Right lobe of liver (tissue), 6 donors: ENCODE measurements around the gene SLC17A5. TPM values are rescaled to one million over a fixed set of nuclear protein-coding genes. Genes with fewer than 3 reads are reported as not detected.
"Not testable (repeated sequence)": the region's sequence is repeated elsewhere in the genome, so short reads cannot be mapped to it uniquely, and the experiment has no call there.

Experiments used
- ATAC-seq, 4 donors: fragments of 200-7000 bp; cut with Tn5 transposase; one replicate each; pipeline ENCODE4 v1.9.1; 2020; ENCODE audit warnings: mild to moderate bottlenecking in 4 of 4, moderate library complexity in 4 of 4
- DNase-seq, 3 donors: peaks; one replicate each; pipeline ENCODE4 v3.0.0-alpha.2; 2020
- H3K27ac ChIP-seq, 3 donors: fragments of 200-600 bp; one replicate each; pipeline ENCODE4 v1.8.0; 2022
- H3K27me3 ChIP-seq, 2 donors: fragments of 200-600 bp; one replicate each; pipeline ENCODE4 v1.8.0; 2022
- H3K36me3 ChIP-seq, 4 donors: fragments of 200-600 bp; sonication (generic) in 1 of 4; one replicate each; pipeline versions ENCODE4 v1.5.1 to v1.8.0; 2017 to 2022; ENCODE audit warnings: control low read depth in 1 of 4
- H3K4me1 ChIP-seq, 4 donors: fragments of 200-600 bp; sonication (generic) in 1 of 4; one replicate each; pipeline versions ENCODE4 v1.5.1 to v1.8.0; 2017 to 2022; ENCODE audit warnings: control low read depth in 1 of 4
- H3K4me3 ChIP-seq, 3 donors: fragments of 200-600 bp; one replicate each; pipeline ENCODE4 v1.8.0; 2022
- H3K9me3 ChIP-seq, 4 donors: fragments of 200-600 bp; sonication (generic) in 1 of 4; one replicate each; pipeline versions ENCODE4 v1.5.1 to v1.8.0; 2017 to 2022; ENCODE audit warnings: control low read depth in 1 of 4
- CTCF ChIP-seq, 4 donors: fragments of 200-600 bp in 3 of 4; fragments of 450-650 bp in 1 of 4; IDR thresholded peaks; one replicate each; pipeline versions ENCODE4 v1.5.1 to v1.8.0; 2016 to 2022; ENCODE audit warnings: antibody characterized with exemption in 4 of 4, mild to moderate bottlenecking in 2 of 4
- POLR2A ChIP-seq: fragments of 450-650 bp; IDR thresholded peaks from one replicate; pipeline ENCODE4 v1.6.1; 2017; ENCODE audit warnings: antibody characterized with exemption, mild to moderate bottlenecking
- WGBS: methylation state at CpG from one replicate; pipeline ENCODE4 v1.1.6; 2018; ENCODE audit warnings: low coverage, low lambda C conversion rate; ENCODE audit not compliant: insufficient coverage; ENCODE audit errors: missing lambda C conversion rate; 5-methylcytosine and 5-hydroxymethylcytosine counted together
- intact Hi-C, 2 donors: fragments of 100-400 bp; cut with DNase I; formaldehyde crosslinking; loops; one replicate each; pipeline versions ENCODE4 v1.11.2 to v1.14.1; 2022
- total RNA-seq, 6 experiments: library from RNA; depleted of rRNA in 2 of 6; stranded (reverse); fragments of >200 nt in 2 of 6; fragmentation: NEBNext Ultra II Directional in 3 of 6; extraction: Animal tissue kit (Norgen Biotek cat#: 25700) in 3 of 6; gene quantifications; one replicate each; pipeline versions ENCODE4 v1.1.0 to v1.2.4, GENCODE V29; 2016 to 2023
- donor health status: DM: no; HTN: yes; CAD: no.
- donor health status: DM: no; HTN: no; CAD: no.
- donor health status: DM: no; HTN: no; CAD: no.
- donor health status: DM: no; HTN: yes; CAD: no.
- donor health status: DM: no; HTN: yes; CAD: no.

Gene SLC17A5
- total RNA-seq, 6 experiments from 2014 or later, result 12.8 to 23.9 (median 15.2) TPM

GRCh38 chr6:73579389-73579788 is 74.4 kb downstream of the SLC17A5 start:
- Histone ChIP-seq H3K4me1 (peaks cover 0 to 21% (median 11%) of the 10 kb centered on the region in 4 donors), H3K27ac (peak overlapping the region; percentile 91 to 95 (median 95)), H3K27me3 (no peaks in the 10 kb centered on the region), H3K9me3 (no peaks in the 10 kb centered on the region), H3K4me3 (no peak overlapping the region), H3K36me3 (no peaks in the 10 kb centered on the region)
- peak; percentile 29 to 66 (median 54) for ATAC-seq
- intact Hi-C loops, result no loop called here
- peak; percentile 40 to 80 (median 64) for DNase-seq
- 50% methylated on average over 1 of the region's 4 CpGs for WGBS
- TF ChIP-seq CTCF (IDR thresholded peaks at IDR 0.05) (no peak), POLR2A (no peak)

GRCh38 chr6:73577676-73578075 is 76.1 kb downstream of the SLC17A5 start:
- TF ChIP-seq CTCF (IDR thresholded peaks at IDR 0.05), result no peak
- TF ChIP-seq POLR2A, result no peak

DNA sequence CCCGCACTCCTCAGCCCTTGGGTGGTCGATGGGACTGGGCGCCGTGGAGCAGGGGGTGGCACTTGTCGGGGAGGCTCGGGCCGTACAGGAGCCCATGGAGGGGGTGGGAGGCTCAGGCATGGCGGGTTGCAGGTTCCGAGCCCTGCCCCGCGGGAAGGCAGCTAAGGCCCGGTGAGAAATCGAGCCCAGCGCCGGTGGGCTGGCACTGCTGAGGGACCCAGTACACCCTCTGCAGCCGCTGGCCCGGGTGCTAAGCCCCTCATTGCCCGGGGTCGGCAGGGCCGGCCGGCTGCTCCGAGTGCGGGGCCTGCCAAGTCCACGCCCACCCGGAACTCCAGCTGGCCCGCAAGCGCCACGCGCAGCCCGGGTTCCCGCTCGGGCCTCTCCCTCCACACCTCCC is 81.3 kb downstream of the SLC17A5 start:
- H3K27ac ChIP-seq, intact Hi-C loops, H3K4me1 ChIP-seq, H3K27me3 ChIP-seq, H3K36me3 ChIP-seq, H3K4me3 ChIP-seq, ATAC-seq, DNase-seq, H3K9me3 ChIP-seq: not testable (repeated sequence)
- WGBS, result no CpG with 5 or more reads among the region's 32 CpGs

More at GRCh38 chr6:73577676-73578075, 76.1 kb downstream of the SLC17A5 start:
- WGBS, result 68% methylated on average over 2 of the region's 2 CpGs
- no peak overlapping the region for H3K27ac ChIP-seq
- DNase-seq, result no peak
- no peaks in the 10 kb centered on the region for H3K27me3 ChIP-seq
- ATAC-seq, result no peak
- H3K36me3 ChIP-seq, result no peaks in the 10 kb centered on the region
- intact Hi-C loops, result no loop called here
- peaks cover 0 to 21% (median 11%) of the 10 kb centered on the region in 4 donors for H3K4me1 ChIP-seq
- H3K9me3 ChIP-seq, result no peaks in the 10 kb centered on the region
- H3K4me3 ChIP-seq, result no peak overlapping the region

DNA sequence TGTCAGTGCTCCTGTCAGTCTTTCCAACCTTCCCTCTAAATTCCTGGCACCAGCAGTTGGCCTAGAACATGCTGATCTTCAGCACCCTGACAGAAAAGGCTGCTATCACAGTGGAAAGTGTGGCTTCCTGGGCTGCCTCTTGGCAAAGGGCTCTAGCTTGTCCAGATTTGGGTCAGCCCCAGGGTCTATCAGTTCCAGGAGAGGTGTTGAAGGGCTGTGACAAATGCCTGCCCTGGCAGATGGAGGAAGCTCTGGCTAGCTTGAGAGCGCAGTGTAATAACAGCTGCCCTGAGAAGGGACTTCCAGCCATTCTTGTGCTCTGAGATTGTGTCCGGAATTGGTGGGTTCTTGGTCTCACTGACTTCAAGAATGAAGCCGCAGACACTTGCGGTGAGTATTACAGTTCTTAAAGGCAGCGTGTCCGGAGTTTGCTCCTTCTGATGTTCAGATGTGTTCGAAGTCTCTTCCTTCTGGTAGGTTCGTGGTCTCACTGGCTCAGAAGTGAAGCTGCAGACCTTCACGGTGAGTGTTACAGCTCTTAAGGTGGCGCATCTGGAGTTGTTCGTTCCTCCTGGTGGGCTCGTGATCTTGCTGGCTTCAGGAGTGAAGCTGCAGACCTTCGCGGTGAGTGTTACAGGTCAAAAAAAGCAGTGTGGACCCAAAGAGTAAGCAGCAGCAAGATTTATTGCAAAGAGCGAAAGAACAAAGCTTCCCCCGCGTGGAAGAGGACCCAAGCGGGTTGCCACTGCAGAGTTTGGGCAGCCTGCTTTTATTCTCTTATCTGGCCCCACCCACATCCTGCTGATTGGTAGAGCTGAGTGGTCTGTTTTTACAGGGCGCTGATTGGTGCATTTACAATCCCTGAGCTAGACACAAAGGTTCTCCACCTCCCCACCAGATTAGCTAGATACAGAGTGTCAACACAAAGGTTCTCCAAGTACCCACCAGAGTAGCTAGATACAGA is 82.3 kb downstream of the SLC17A5 start:
- WGBS, result 94% methylated on average over 6 of the region's 19 CpGs
- H3K27ac ChIP-seq, H3K27me3 ChIP-seq, H3K4me3 ChIP-seq, intact Hi-C loops, H3K9me3 ChIP-seq, H3K4me1 ChIP-seq, H3K36me3 ChIP-seq: not testable (repeated sequence)
- ATAC-seq, result peak in 1 of 4 donors; percentile 4
- DNase-seq, result peak in 1 of 3 donors; percentile 74

DNA sequence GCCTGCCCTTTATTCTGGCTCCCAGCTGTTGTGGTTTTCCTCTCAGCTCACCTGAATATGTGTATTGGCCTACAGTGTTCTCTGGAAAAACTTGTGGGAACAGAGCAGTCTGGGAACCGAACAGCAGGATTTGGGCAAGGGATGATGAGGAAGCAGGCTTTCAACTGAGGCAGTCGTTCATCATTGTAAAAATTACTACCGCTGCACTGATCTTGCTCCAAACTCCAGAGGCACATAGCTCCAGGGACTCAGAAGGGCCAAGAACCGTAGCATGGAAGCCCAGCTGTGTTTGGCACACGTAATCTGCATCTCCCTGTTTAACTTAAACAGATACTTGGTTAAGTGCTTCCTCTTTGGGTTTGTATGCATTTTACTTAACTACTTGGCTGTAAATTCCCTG is 84.7 kb downstream of the SLC17A5 start:
- peaks cover 0 to 17% (median 4%) of the 10 kb centered on the region in 4 donors for H3K4me1 ChIP-seq
- H3K27ac ChIP-seq, result peak overlapping the region in 1 of 3 donors; percentile 88
- TF ChIP-seq CTCF (IDR thresholded peaks at IDR 0.05), result no peak
- no peak overlapping the region for H3K4me3 ChIP-seq
- no peaks in the 10 kb centered on the region for H3K27me3 ChIP-seq
- DNase-seq (no peak), ATAC-seq (no peak)
- H3K36me3 ChIP-seq, result no peaks in the 10 kb centered on the region
- intact Hi-C loops, result no loop called here
- no peaks in the 10 kb centered on the region for H3K9me3 ChIP-seq
- 69% methylated on average over 3 of the region's 5 CpGs for WGBS
